Activated gamma-delta T cell treated with Interleukin-2 at 50 U/mL for 16 hours (primary cell): Measurements from ENCODE around the gene LTBP3.
"Not testable (repeated sequence)": the region's sequence is repeated elsewhere in the genome, so short reads cannot be mapped to it uniquely, and the experiment has no call there.

Experiments
- DNase-seq: peaks from one replicate; pipeline ENCODE4 v3.0.0-alpha.2; 2020

The LTBP3 gene

GRCh38 chr11:65535102-65535501 is 23.1 kb downstream of the LTBP3 start:
- DNase-seq: no peak

DNA sequence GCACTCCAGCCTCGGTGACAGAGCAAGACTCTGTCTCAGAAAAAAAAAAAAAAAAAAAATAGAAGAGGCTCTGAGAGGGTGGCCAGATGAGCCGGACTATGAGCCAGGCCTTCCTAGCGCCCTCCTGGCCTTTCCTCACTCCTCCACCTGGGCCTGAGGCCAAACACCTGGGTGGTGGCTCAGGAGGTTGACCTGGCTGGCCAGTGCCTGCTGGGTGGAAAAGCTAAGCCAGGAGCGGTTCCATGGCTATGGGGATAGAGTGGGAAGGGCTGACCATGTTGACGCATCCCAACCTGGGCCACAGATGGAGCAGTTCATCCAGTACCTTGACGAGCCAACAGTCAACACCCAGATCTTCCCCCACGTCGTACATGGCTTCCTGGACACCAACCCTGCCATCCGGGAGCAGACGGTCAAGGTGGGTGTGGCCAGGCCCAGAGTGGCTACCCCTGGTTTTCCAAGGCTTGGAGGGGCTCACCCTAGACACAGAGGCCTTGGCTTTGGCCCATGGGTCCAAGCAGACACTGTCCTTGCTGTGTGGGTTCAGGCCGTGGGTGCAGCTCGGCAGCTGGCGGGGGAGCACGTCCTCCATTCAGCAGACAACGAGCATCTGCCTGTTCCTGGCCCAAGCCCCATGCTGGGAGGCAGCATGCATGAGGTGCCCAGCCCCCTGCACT is 25.6 kb downstream of the LTBP3 start:
- DNase-seq: no peak

DNA sequence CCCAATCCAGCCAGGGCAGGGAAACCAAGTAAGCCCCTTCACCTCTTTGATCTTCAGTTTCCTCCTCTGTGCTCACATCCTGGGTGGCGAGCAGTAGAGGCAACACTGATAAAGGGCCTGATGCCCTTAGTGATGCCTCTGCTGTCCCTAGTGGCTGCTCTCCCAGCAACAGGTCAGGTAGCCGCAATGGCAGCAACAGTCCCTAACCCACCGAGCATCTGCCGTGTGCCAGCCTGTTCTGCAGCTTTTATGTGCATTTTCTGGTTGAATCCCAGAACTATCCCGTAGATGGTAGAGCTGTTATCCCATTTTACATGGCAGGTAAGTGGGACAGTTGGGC is 28.0 kb downstream of the LTBP3 start:
- DNase-seq: peak; percentile 40

DNA sequence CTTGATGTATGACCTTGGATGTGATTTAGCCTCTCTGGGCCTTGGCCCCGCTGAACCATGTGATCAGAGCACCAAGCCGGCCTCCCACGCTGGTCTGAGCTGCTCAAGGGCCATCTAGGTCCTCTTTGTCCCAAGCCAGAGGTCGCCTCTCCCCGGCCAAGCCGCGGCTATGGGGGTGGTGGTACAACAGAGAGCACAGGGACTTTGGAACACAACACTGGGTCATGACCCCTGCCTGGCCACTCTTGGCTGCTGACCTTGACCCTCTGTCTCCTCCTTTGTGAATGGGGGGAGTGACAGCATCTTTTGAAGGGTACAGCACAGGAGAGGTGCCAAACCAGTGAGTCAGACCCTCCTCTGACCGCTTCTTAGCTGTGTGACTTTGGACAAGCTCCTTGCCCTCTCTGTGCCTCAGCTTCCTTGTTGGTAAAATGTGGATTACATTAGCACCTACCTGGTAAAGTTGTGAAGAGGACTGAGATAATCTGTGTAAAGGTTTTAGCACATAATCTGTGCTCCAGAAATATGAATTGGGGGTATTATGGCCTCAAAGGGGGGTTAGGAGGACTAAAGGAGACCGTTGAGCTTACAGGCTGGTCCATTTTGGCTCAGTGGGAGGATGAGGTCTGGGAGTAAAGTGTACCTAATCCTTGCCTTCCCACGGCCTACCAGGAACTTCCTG is 28.5 kb downstream of the LTBP3 start:
- no peak for DNase-seq

- no peak for DNase-seq
These were observed 29.3 kb downstream of the LTBP3 start for GRCh38 chr11:65528819-65529350.

DNA sequence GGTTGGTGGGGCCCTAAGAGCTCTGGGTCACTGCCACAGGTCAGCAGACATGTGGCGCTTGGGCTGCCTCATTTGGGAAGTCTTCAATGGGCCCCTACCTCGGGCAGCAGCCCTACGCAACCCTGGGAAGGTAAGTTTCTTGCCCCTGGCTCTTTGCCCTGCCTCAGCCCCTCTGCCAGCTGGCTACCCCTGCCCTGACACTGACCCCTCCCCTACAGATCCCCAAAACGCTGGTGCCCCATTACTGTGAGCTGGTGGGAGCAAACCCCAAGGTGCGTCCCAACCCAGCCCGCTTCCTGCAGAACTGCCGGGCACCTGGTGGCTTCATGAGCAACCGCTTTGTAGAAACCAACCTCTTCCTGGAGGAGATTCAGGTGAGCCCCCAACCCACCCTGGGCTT is 31.4 kb downstream of the LTBP3 start:
- no peak for DNase-seq

GRCh38 chr11:65525546-65526480 is 32.3 kb downstream of the LTBP3 start:
- DNase-seq: no peak

- peak; percentile 79 for DNase-seq
These were observed 33.2 kb downstream of the LTBP3 start, which contains the start of gene SCYL1 for GRCh38 chr11:65524741-65525545. Gene SCYL1, plus strand, starts transcription at chr11:65525083. Its CDS starts 71 bp downstream, at chr11:65525154.

- DNase-seq: no peak
These were observed 34.0 kb downstream of the LTBP3 start for GRCh38 chr11:65524014-65524740.

DNA sequence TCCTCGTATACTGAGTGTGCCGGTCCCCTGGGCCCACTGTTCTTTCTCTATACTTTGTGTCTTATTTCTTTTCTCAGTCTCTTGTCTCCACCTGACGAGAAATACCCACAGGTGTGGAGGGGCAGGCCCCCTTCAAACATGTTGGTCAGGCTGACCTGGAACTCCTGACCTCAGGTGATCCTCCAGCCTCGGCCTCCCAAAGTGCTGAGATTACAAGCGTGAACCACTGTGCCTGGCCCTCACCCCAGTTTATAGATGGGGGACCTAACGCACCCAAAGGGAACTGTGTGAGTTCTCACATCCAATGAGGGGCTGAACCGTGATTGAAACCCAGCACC is 34.6 kb downstream of the LTBP3 start:
- not testable (repeated sequence) for DNase-seq

- not testable (repeated sequence) for DNase-seq
These were observed 35.2 kb downstream of the LTBP3 start for GRCh38 chr11:65522718-65523630.

DNA sequence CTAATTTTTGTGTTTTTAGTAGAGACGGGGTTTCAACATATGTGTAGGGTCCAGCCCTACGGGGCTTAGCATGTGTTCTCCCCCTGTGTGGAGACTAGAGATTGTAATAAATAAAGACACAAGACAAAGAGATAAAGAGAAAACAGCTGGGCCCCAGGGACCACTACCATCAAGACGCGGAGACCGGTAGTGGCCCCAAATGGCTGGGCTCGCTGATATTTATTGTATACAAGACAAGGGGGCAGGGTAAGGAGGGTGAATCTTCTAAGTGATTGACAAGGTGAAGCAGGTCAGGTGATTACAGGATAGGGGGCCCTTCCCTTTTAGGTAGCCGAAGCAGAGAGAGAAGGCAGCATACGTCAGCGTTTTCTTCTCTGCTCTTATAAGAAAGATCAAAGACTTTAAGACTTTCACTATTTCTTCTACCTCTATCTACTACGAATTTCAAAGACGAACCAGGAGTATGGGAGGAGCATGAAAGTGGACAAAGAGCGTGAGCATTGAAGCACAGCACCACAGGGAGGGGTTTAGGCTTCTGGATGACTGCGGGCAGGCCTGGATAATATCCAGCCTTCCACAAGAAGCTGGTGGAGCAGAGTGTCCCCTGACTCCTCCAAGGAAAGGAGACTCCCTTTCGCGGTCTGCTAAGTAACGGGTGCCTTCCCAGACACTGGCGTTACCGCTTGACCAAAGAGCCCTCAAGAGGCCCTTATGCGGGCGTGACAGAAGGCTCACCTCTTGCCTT is 36.2 kb downstream of the LTBP3 start:
- DNase-seq: not testable (repeated sequence)

- not testable (repeated sequence) for DNase-seq
These were observed 39.1 kb downstream of the LTBP3 start for GRCh38 chr11:65518941-65519549.

GRCh38 chr11:65516135-65516968 is 41.8 kb downstream of the LTBP3 start:
- DNase-seq: no peak

- not testable (repeated sequence) for DNase-seq
These were observed 45.8 kb downstream of the LTBP3 start for GRCh38 chr11:65512311-65512710.

- peak; percentile 28 for DNase-seq
These were observed 51.2 kb downstream of the LTBP3 start for GRCh38 chr11:65506772-65507505.

DNA sequence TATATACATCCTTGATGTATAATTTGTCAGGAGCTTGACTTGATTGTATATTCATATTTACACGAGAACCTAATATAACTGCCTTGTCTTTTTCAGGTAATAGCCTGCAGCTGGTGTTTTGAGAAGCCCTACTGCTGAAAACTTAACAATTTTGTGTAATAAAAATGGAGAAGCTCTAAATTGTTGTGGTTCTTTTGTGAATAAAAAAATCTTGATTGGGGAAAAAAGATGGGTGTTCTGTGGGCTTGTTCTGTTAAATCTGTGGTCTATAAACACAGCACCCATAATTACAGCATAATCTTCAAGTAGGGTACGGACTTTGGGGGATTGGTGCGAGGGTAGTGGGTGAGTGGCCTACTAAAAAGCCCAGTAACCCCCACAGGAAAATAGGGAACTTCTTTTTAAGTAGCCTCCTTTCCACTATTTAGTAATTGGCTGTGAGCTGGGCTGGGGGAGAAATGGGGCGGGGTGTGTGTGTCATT is 51.8 kb downstream of the LTBP3 start:
- no peak for DNase-seq
